ENCODE results near the gene GSDMA. TPM values are rescaled to one million over a fixed set of nuclear protein-coding genes. Genes with fewer than 3 reads are reported as not detected.

Gene GSDMA
- polyA plus RNA-seq, 4 donors: 0.04 to 0.63 (median 0.54) TPM; not detected in 1

GRCh38 chr17:40026816-40027613 lies 64.2 kb downstream of the GSDMA start:
- Histone ChIP-seq H3K4me1 (ENCODE audit: control insufficient read depth in 3 of 3, insufficient read depth in 2 of 3, low read depth in 1 of 3, low read length in 2 of 3) (peaks cover 0 to 11% (median 0%) of the 10 kb centered on the region in 3 donors), H3K27ac (ENCODE audit: low read depth in 1 of 3, low read length in 2 of 3) (no peak overlapping the region), H3K36me3 (ENCODE audit: control insufficient read depth in 3 of 3, insufficient read depth in 2 of 3, low read depth in 1 of 3, low read length in 3 of 3) (peaks cover 12 to 95% (median 22%) of the 10 kb centered on the region in 3 donors)

More at GRCh38 chr17:40026816-40027613, 64.2 kb downstream of the GSDMA start:
- DNase-seq: peak; percentile 85 to 88
- H3K9me3 ChIP-seq (ENCODE audit: control insufficient read depth in 2 of 2, insufficient read depth in 1 of 2, low read depth in 1 of 2, low read length in 1 of 2): no peaks in the 10 kb centered on the region
- H3K4me3 ChIP-seq (ENCODE audit: low read depth in 1 of 3, low read length in 3 of 3): no peak overlapping the region
- no peak for FAIRE-seq
- 33 to 37% (median 37%) methylated on average over 33 of the region's 33 CpGs for WGBS, 3 donors
- H3K27me3 ChIP-seq (ENCODE audit: control insufficient read depth in 3 of 3, insufficient read depth in 3 of 3, low read length in 3 of 3): no peaks in the 10 kb centered on the region

Other genes starting within 250 kb of the GSDMA start
- 100 to 1,000 TPM in 2 of 4 donors, 10 to 100 TPM in 2; 51.5 to 155 (median 114) TPM for gene MIEN1, start 232.5 kb upstream of the GSDMA start, polyA plus RNA-seq
- gene GRB7, start 225.1 kb upstream of the GSDMA start, polyA plus RNA-seq: 10 to 100 TPM; 10.9 to 42.4 (median 13.0) TPM
- 1 to 10 TPM in 3 of 4 donors, under 1 TPM in 1; 0.67 to 1.6 (median 1.4) TPM for gene IKZF3, start 98.7 kb upstream of the GSDMA start, polyA plus RNA-seq
- gene ZPBP2, start 94.8 kb upstream of the GSDMA start, polyA plus RNA-seq: not detected
- gene GSDMB, start 44.4 kb upstream of the GSDMA start, polyA plus RNA-seq: 100 to 1,000 TPM in 3 of 4 donors, 10 to 100 TPM in 1; 31.9 to 255 (median 165) TPM
- 10 to 100 TPM; 60.7 to 75.3 (median 72.0) TPM for gene ORMDL3, start 35.4 kb upstream of the GSDMA start, polyA plus RNA-seq
- gene LRRC3C, start 35.3 kb upstream of the GSDMA start, polyA plus RNA-seq: under 1 TPM in 1 of 4 donors, not detected in 3; 0.10 TPM
- gene PSMD3, start 17.8 kb downstream of the GSDMA start, polyA plus RNA-seq: 10 to 100 TPM; 43.6 to 93.6 (median 62.3) TPM
- gene CSF3, start 52.4 kb downstream of the GSDMA start, polyA plus RNA-seq: 1 to 10 TPM in 2 of 4 donors, not detected in 2; 2.0 to 2.8 TPM
- 10 to 100 TPM; 43.0 to 72.0 (median 57.1) TPM for gene MED24, start 91.4 kb downstream of the GSDMA start, polyA plus RNA-seq
- 10 to 100 TPM; 22.4 to 67.5 (median 43.4) TPM for gene THRA, start 100.0 kb downstream of the GSDMA start, polyA plus RNA-seq
- gene NR1D1, start 137.6 kb downstream of the GSDMA start, polyA plus RNA-seq: 10 to 100 TPM in 2 of 4 donors, 1 to 10 TPM in 2; 2.7 to 25.1 (median 12.1) TPM
- gene MSL1, start 159.0 kb downstream of the GSDMA start, polyA plus RNA-seq: 100 to 1,000 TPM in 1 of 4 donors, 10 to 100 TPM in 3; 53.1 to 120 (median 69.3) TPM
- 10 to 100 TPM; 24.2 to 55.1 (median 32.8) TPM for gene CASC3, start 177.5 kb downstream of the GSDMA start, polyA plus RNA-seq
- 100 to 1,000 TPM in 1 of 4 donors, 10 to 100 TPM in 3; 24.5 to 121 (median 57.9) TPM for gene RAPGEFL1, start 214.5 kb downstream of the GSDMA start, polyA plus RNA-seq

Data from small intestine (tissue), 7 donors.